IPS-18a (cell line): ENCODE results near the gene THG1L.

Experiments used
- H3K27ac ChIP-seq: one replicate; pipeline ENCODE4 v1.5.1; 2013; ENCODE audit warnings: low read length
- H3K27me3 ChIP-seq: one replicate; pipeline ENCODE4 v1.6.1; 2013; ENCODE audit warnings: mild to moderate bottlenecking, low read length; ENCODE audit not compliant: control insufficient read depth, insufficient read depth
- H3K36me3 ChIP-seq: one replicate; pipeline ENCODE4 v1.6.1; 2013; ENCODE audit warnings: low read depth, low read length; ENCODE audit not compliant: control insufficient read depth
- H3K4me1 ChIP-seq: one replicate; pipeline ENCODE4 v1.6.1; 2013; ENCODE audit warnings: low read depth, low read length; ENCODE audit not compliant: control insufficient read depth
- H3K4me3 ChIP-seq: one replicate; pipeline ENCODE4 v1.5.1; 2013; ENCODE audit warnings: low read length
- H3K9ac ChIP-seq: one replicate; pipeline ENCODE4 v1.6.1; 2013; ENCODE audit warnings: mild to moderate bottlenecking, low read length, moderate library complexity
- H3K9me3 ChIP-seq: one replicate; pipeline ENCODE4 v1.6.1; 2013; ENCODE audit warnings: low read depth, low read length; ENCODE audit not compliant: control insufficient read depth

THG1L gene

GRCh38 chr5:157745041-157745456, 13.8 kb downstream of the THG1L start:
- H3K4me1 ChIP-seq: peaks cover 5% of the 10 kb centered on the region
- H3K36me3 ChIP-seq: peaks cover under 1% of the 10 kb centered on the region
- H3K27me3 ChIP-seq: peaks cover 14% of the 10 kb centered on the region
- H3K27ac ChIP-seq: no peak overlapping the region
- no peak overlapping the region for H3K9ac ChIP-seq
- no peaks in the 10 kb centered on the region for H3K9me3 ChIP-seq
- peak overlapping the region; percentile 70 for H3K4me3 ChIP-seq

GRCh38 chr5:157747173-157747740, 16.0 kb downstream of the THG1L start:
- H3K27me3 ChIP-seq: peaks cover 14% of the 10 kb centered on the region
- H3K4me3 ChIP-seq: no peak overlapping the region
- H3K36me3 ChIP-seq: no peaks in the 10 kb centered on the region
- no peak overlapping the region for H3K27ac ChIP-seq
- no peaks in the 10 kb centered on the region for H3K9me3 ChIP-seq
- H3K9ac ChIP-seq: no peak overlapping the region
- peaks cover 5% of the 10 kb centered on the region for H3K4me1 ChIP-seq

- no peak overlapping the region for H3K27ac ChIP-seq
- no peak overlapping the region for H3K9ac ChIP-seq
- no peaks in the 10 kb centered on the region for H3K36me3 ChIP-seq
- H3K27me3 ChIP-seq: peaks cover 14% of the 10 kb centered on the region
- peaks cover 5% of the 10 kb centered on the region for H3K4me1 ChIP-seq
- H3K4me3 ChIP-seq: no peak overlapping the region
- no peaks in the 10 kb centered on the region for H3K9me3 ChIP-seq
Measured at GRCh38 chr5:157747766-157748700, 16.8 kb downstream of the THG1L start.

GRCh38 chr5:157748760-157749461, 17.7 kb downstream of the THG1L start:
- no peaks in the 10 kb centered on the region for H3K36me3 ChIP-seq
- H3K27ac ChIP-seq: no peak overlapping the region
- H3K9ac ChIP-seq: no peak overlapping the region

GRCh38 chr5:157749462-157749799, 18.2 kb downstream of the THG1L start:
- no peaks in the 10 kb centered on the region for H3K9me3 ChIP-seq
- H3K9ac ChIP-seq: no peak overlapping the region
- H3K27ac ChIP-seq: no peak overlapping the region
- no peaks in the 10 kb centered on the region for H3K36me3 ChIP-seq
- peaks cover 5% of the 10 kb centered on the region for H3K4me1 ChIP-seq
- H3K27me3 ChIP-seq: peaks cover 9% of the 10 kb centered on the region
- H3K4me3 ChIP-seq: no peak overlapping the region

More at GRCh38 chr5:157748760-157749461, 17.7 kb downstream of the THG1L start:
- Histone ChIP-seq H3K27me3 (peaks cover 14% of the 10 kb centered on the region), H3K9me3 (no peaks in the 10 kb centered on the region), H3K4me3 (no peak overlapping the region), H3K4me1 (peaks cover 5% of the 10 kb centered on the region)

- peaks cover 5% of the 10 kb centered on the region for H3K36me3 ChIP-seq
- peaks cover under 1% of the 10 kb centered on the region for H3K27me3 ChIP-seq
- no peak overlapping the region for H3K27ac ChIP-seq
Measured at GRCh38 chr5:157750320-157750719, 19.1 kb downstream of the THG1L start.

GRCh38 chr5:157756122-157756521, 24.9 kb downstream of the THG1L start:
- Histone ChIP-seq H3K9ac (no peak overlapping the region), H3K4me1 (no peaks in the 10 kb centered on the region), H3K9me3 (no peaks in the 10 kb centered on the region), H3K4me3 (no peak overlapping the region), H3K36me3 (peaks cover 5% of the 10 kb centered on the region), H3K27ac (no peak overlapping the region), H3K27me3 (no peaks in the 10 kb centered on the region)

More at GRCh38 chr5:157750320-157750719, 19.1 kb downstream of the THG1L start:
- Histone ChIP-seq H3K4me3 (no peak overlapping the region), H3K9ac (no peak overlapping the region), H3K9me3 (no peaks in the 10 kb centered on the region), H3K4me1 (peaks cover 5% of the 10 kb centered on the region)

- Histone ChIP-seq H3K27me3 (no peaks in the 10 kb centered on the region), H3K9ac (no peak overlapping the region), H3K27ac (no peak overlapping the region), H3K9me3 (no peaks in the 10 kb centered on the region), H3K36me3 (peaks cover 5% of the 10 kb centered on the region), H3K4me1 (no peaks in the 10 kb centered on the region), H3K4me3 (no peak overlapping the region)
Measured at GRCh38 chr5:157758706-157759105, 27.5 kb downstream of the THG1L start.

GRCh38 chr5:157761690-157762621, 30.7 kb downstream of the THG1L start:
- Histone ChIP-seq H3K4me1 (no peaks in the 10 kb centered on the region), H3K4me3 (no peak overlapping the region), H3K9ac (no peak overlapping the region), H3K36me3 (no peaks in the 10 kb centered on the region), H3K9me3 (no peaks in the 10 kb centered on the region), H3K27ac (no peak overlapping the region), H3K27me3 (no peaks in the 10 kb centered on the region)

GRCh38 chr5:157764531-157764930, 33.3 kb downstream of the THG1L start:
- no peaks in the 10 kb centered on the region for H3K4me1 ChIP-seq
- no peak overlapping the region for H3K4me3 ChIP-seq
- H3K27me3 ChIP-seq: no peaks in the 10 kb centered on the region
- H3K36me3 ChIP-seq: no peaks in the 10 kb centered on the region
- H3K27ac ChIP-seq: no peak overlapping the region
- H3K9ac ChIP-seq: no peak overlapping the region
- no peaks in the 10 kb centered on the region for H3K9me3 ChIP-seq

GRCh38 chr5:157766442-157766841, 35.2 kb downstream of the THG1L start:
- Histone ChIP-seq H3K27ac (no peak overlapping the region), H3K4me1 (no peaks in the 10 kb centered on the region), H3K4me3 (no peak overlapping the region), H3K27me3 (no peaks in the 10 kb centered on the region), H3K9me3 (no peaks in the 10 kb centered on the region), H3K9ac (no peak overlapping the region), H3K36me3 (no peaks in the 10 kb centered on the region)
